Panc1 (cell line): ENCODE measurements around the gene TBATA. TPM values are rescaled to one million over a fixed set of nuclear protein-coding genes. Genes with fewer than 3 reads are reported as not detected.

Experiments
- ATAC-seq: fragments of 200-7000 bp; cut with Tn5 transposase; 2 replicates; pipeline ENCODE4 v1.9.1; 2020; ENCODE audit warnings: mild to moderate bottlenecking, moderate library complexity
- BruUV-seq: library from RNA; stranded (reverse); fragments of 400-500 nt; replicated peaks from 2 replicates; lab custom pipeline; 2021; lab: Mats Ljungman, UMichigan
- CTCF ChIA-PET: fragments of 300-600 bp; sonication (Branson Sonifier 250); formaldehyde crosslinking; loops from one replicate; lab custom pipeline; 2022; ENCODE audit warnings: antibody characterized with exemption; lab: Charles Lee
- POLR2A ChIA-PET: fragments of 300-600 bp; sonication (Branson Sonifier 250); formaldehyde crosslinking; loops from one replicate; lab custom pipeline; 2022; ENCODE audit warnings: antibody characterized with exemption; lab: Charles Lee
- DNase-seq: peaks from one replicate; pipeline ENCODE4 v3.0.0-alpha.2; 2010; ENCODE audit warnings: low read depth, low spot score
- H3K27ac ChIP-seq: 2 replicates; pipeline ENCODE4 v1.5.1; 2011; ENCODE audit warnings: mild to moderate bottlenecking, low read length, inconsistent platforms
- H3K27me3 ChIP-seq: fragments of 200-500 bp; sonication (Bioruptor generic); 2 replicates; pipeline ENCODE4 v1.6.0; 2014; ENCODE audit warnings: low read length, inconsistent platforms; ENCODE audit not compliant: control insufficient read depth, insufficient read depth
- H3K36me3 ChIP-seq: fragments of 200-500 bp; sonication (Bioruptor generic); 2 replicates; pipeline ENCODE4 v1.5.1; 2014; ENCODE audit warnings: inconsistent platforms, mild to moderate bottlenecking, low read length, moderate library complexity; ENCODE audit not compliant: control insufficient read depth, insufficient read depth
- H3K4me1 ChIP-seq: 2 replicates; pipeline ENCODE4 v1.5.1; 2011; ENCODE audit warnings: inconsistent platforms, mild to moderate bottlenecking, low read length, moderate library complexity; ENCODE audit not compliant: control insufficient read depth, insufficient read depth
- H3K4me3 ChIP-seq, 2 experiments: 2 replicates each; pipeline ENCODE4 v1.5.1; 2011 to 2012; ENCODE audit warnings: low read depth in 2 of 2, low read length in 2 of 2, mild to moderate bottlenecking in 2 of 2, inconsistent platforms in 1 of 2, moderate library complexity in 1 of 2
- H3K9me3 ChIP-seq: fragments of 200-500 bp; sonication (Bioruptor generic); 2 replicates; pipeline ENCODE4 v1.5.1; 2014; ENCODE audit warnings: low read depth, mild to moderate bottlenecking, inconsistent platforms, low read length, moderate library complexity; ENCODE audit not compliant: control insufficient read depth, insufficient read depth
- CTCF ChIP-seq: fragments of 450-650 bp; IDR thresholded peaks from 2 replicates; pipeline ENCODE4 v1.5.1; 2017; ENCODE audit warnings: mild to moderate bottlenecking
- POLR2AphosphoS5 ChIP-seq: IDR thresholded peaks from 2 replicates; pipeline ENCODE4 v1.6.1; 2012; ENCODE audit warnings: mild to moderate bottlenecking, low read depth, low read length, moderate library complexity
- REST ChIP-seq, 2 experiments: IDR thresholded peaks; 2 replicates each; pipeline ENCODE4 v1.6.1; 2011 to 2012; ENCODE audit warnings: low read depth in 2 of 2, control low read depth in 1 of 2, low read length in 1 of 2, mild to moderate bottlenecking in 1 of 2, moderate library complexity in 1 of 2; ENCODE audit not compliant: insufficient read depth in 1 of 2
- SIN3A ChIP-seq: IDR thresholded peaks from 2 replicates; pipeline ENCODE4 v1.6.1; 2012; ENCODE audit warnings: low read depth, mild to moderate bottlenecking, low read length, moderate library complexity, borderline replicate concordance; ENCODE audit not compliant: insufficient read depth
- TCF7L2 ChIP-seq: IDR thresholded peaks from 2 replicates; pipeline ENCODE4 v1.6.1; 2011; ENCODE audit warnings: mild to moderate bottlenecking, low read depth, low read length, inconsistent platforms
- in situ Hi-C: cut with HindIII; loops from 2 replicates; pipeline ENCODE4 v1.10.0; 2016; ENCODE audit warnings: low sequenced_read_pairs, low pct_unique_long_range_greater_than_20kb
- intact Hi-C: fragments of 100-400 bp; cut with micrococcal nuclease; formaldehyde crosslinking; loops from one replicate; pipeline ENCODE4 v1.10.0; 2022; ENCODE audit not compliant: unreplicated experiment
- total RNA-seq: library from RNA; stranded (reverse); gene quantifications from one replicate; pipeline ENCODE4 v1.2.1, GENCODE V29; 2021; ENCODE audit not compliant: unreplicated experiment

The TBATA gene
- total RNA-seq, 1 experiment from 2014 or later, result not detected

- Histone ChIP-seq H3K4me1 (peaks cover 4% of the 10 kb centered on the region; the same call in 1 of the 2 replicates), H3K27me3 (no peaks in the 10 kb centered on the region), H3K36me3 (no peaks in the 10 kb centered on the region; the same call in 1 of the 2 replicates), H3K27ac (no peak overlapping the region), H3K9me3 (no peaks in the 10 kb centered on the region), H3K4me3 (no peak overlapping the region)
- in situ Hi-C loops, result no loop called here
- DNase-seq (no peak), ATAC-seq (no peak)
- ChIA-PET POLR2A (no interaction called here), CTCF (no interaction called here)
- BruUV-seq, result TSS peak; percentile 4
- TF ChIP-seq SIN3A, result no peak
- no peak for TF ChIP-seq TCF7L2
- no peak for TF ChIP-seq POLR2AphosphoS5
- intact Hi-C loops, result no loop called here
Observed at GRCh38 chr10:70822076-70822820, 37.1 kb upstream of the TBATA start.

- ChIA-PET CTCF (no interaction called here), POLR2A (no interaction called here)
- BruUV-seq, result no TSS peak
- H3K27me3 ChIP-seq, result no peaks in the 10 kb centered on the region
- H3K4me3 ChIP-seq, result no peak overlapping the region
- no peaks in the 10 kb centered on the region; the same call in 1 of the 2 replicates for H3K36me3 ChIP-seq
- TF ChIP-seq TCF7L2 (no peak), REST (IDR thresholded peaks at IDR 0.05; ENCODE audit: insufficient read depth in 1 of 2, low read depth in 2 of 2, low read length in 1 of 2) (no peak), CTCF (peak; percentile 34)
- H3K27ac ChIP-seq, result no peak overlapping the region
- intact Hi-C loops, result no loop called here
- H3K4me1 ChIP-seq, result peaks cover 6% of the 10 kb centered on the region; the same call in 1 of the 2 replicates
- H3K9me3 ChIP-seq, result no peaks in the 10 kb centered on the region
- in situ Hi-C loops, result no loop called here
- DNase-seq, result no peak
- ATAC-seq, result no peak
Observed at GRCh38 chr10:70820976-70821750, 36.0 kb upstream of the TBATA start.
